Neural crest cell (in vitro differentiated cells): Measurements from ENCODE around the gene COMP. TPM values are rescaled to one million over a fixed set of nuclear protein-coding genes. Genes with fewer than 3 reads are reported as not detected.

Source experiments
- DNase-seq: peaks from one replicate; pipeline ENCODE4 v3.0.0; 2021; ENCODE audit warnings: low read depth, mixed read lengths, low spot score
- H3K27ac Mint-ChIP-seq: one replicate; pipeline ENCODE4 v1.8.0; 2021; ENCODE audit warnings: mild to moderate bottlenecking, mixed read lengths; ENCODE audit not compliant: unreplicated experiment
- H3K27me3 Mint-ChIP-seq: 2 replicates; pipeline ENCODE4 v1.8.0; 2021; ENCODE audit warnings: low read depth, mild to moderate bottlenecking, mixed read lengths
- H3K36me3 Mint-ChIP-seq: 2 replicates; pipeline ENCODE4 v1.8.0; 2021; ENCODE audit warnings: low read depth, mild to moderate bottlenecking, mixed read lengths
- H3K4me1 Mint-ChIP-seq: 2 replicates; pipeline ENCODE4 v1.8.0; 2021; ENCODE audit warnings: mixed read lengths
- H3K4me3 Mint-ChIP-seq: one replicate; pipeline ENCODE4 v1.8.0; 2021; ENCODE audit warnings: mild to moderate bottlenecking, mixed read lengths
- H3K9me3 Mint-ChIP-seq: 2 replicates; pipeline ENCODE4 v1.8.0; 2021; ENCODE audit warnings: mixed read lengths
- CTCF ChIP-seq: fragments of 200-600 bp; sonication (generic); conservative IDR thresholded peaks from 2 replicates; pipeline ENCODE4 v1.5.0; 2021; ENCODE audit warnings: antibody characterized with exemption, mild to moderate bottlenecking
- total RNA-seq: library from RNA; stranded (reverse); gene quantifications from 2 replicates; pipeline ENCODE4 v1.2.1, GENCODE V29; 2021

The COMP gene
- total RNA-seq, 1 donor from 2014 or later: not detected

DNA sequence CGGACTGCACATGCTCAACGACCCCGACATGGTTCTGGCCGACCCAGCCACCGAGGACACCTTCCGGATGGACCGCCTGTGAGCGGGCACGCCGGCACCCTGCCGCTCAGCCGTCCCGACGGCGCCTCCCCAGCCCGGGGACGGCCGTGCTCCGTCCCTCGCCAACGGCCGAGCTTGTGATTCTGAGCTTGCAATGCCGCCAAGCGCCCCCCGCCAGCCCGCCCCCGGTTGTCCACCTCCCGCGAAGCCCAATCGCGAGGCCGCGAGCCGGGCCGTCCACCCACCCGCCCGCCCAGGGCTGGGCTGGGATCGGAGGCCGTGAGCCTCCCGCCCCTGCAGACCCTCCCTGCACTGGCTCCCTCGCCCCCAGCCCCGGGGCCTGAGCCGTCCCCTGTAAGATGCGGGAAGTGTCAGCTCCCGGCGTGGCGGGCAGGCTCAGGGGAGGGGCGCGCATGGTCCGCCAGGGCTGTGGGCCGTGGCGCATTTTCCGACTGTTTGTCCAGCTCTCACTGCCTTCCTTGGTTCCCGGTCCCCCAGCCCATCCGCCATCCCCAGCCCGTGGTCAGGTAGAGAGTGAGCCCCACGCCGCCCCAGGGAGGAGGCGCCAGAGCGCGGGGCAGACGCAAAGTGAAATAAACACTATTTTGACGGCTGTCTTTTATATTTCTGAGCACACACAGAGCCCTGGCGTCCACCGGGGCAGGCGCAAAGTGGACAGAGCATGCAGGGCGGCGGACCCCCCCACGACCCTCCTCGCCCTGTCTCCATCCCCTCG is 13.6 kb downstream of the COMP start:
- Mint-ChIP-seq H3K27me3 (peaks cover 47% of the 10 kb centered on the region), H3K36me3 (no peaks in the 10 kb centered on the region), H3K4me3 (no peak overlapping the region), H3K27ac (no peak overlapping the region), H3K9me3 (no peaks in the 10 kb centered on the region), H3K4me1 (no peaks in the 10 kb centered on the region)
- TF ChIP-seq CTCF: no peak
- no peak for DNase-seq

GRCh38 chr19:18776736-18777135 is 14.4 kb downstream of the COMP start:
- Mint-ChIP-seq H3K9me3 (no peaks in the 10 kb centered on the region), H3K4me3 (no peak overlapping the region), H3K27me3 (peaks cover 50% of the 10 kb centered on the region), H3K36me3 (no peaks in the 10 kb centered on the region), H3K27ac (no peak overlapping the region), H3K4me1 (no peaks in the 10 kb centered on the region)
- DNase-seq: no peak
- TF ChIP-seq CTCF: no peak

GRCh38 chr19:18776288-18776594 is 14.9 kb downstream of the COMP start:
- no peaks in the 10 kb centered on the region for H3K9me3 Mint-ChIP-seq
- DNase-seq: no peak
- H3K4me3 Mint-ChIP-seq: no peak overlapping the region
- no peak for TF ChIP-seq CTCF
- peaks cover 54% of the 10 kb centered on the region for H3K27me3 Mint-ChIP-seq
- no peak overlapping the region for H3K27ac Mint-ChIP-seq
- no peaks in the 10 kb centered on the region for H3K4me1 Mint-ChIP-seq
- no peaks in the 10 kb centered on the region for H3K36me3 Mint-ChIP-seq

DNA sequence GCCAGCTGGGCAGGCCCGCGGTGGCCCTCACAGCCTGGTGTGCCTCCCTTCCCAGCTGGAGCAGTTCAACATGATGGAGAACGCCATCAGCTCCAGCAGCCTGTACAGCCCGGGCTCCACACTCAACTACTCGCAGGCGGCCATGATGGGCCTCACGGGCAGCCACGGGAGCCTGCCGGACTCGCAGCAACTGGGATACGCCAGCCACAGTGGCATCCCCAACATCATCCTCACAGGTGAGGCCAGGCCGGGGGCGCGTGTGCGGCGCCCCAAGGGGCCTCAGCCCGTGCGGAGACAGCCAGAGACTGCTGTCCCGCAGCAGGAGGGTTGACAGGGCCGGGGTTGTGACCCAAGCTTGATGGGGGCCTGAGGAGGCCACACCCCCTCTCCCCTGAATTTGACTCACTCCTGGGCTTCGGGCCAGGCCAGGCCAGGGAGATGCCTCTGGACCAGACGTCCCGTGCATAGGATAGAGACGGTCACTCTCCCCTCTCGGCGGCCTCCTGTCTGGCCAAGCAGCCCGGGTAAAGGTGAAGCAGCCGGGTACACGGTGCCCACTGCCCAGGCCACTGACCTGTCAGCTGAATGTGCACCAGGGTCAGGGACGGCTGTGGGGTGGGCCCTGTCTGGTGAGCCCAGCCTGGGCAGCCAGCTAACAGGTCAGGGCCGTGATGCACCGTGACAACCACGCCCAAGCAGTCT is 15.4 kb downstream of the COMP start:
- H3K27ac Mint-ChIP-seq: no peak overlapping the region
- H3K27me3 Mint-ChIP-seq: peaks cover 52% of the 10 kb centered on the region
- no peaks in the 10 kb centered on the region for H3K36me3 Mint-ChIP-seq
- no peak for DNase-seq
- no peaks in the 10 kb centered on the region for H3K4me1 Mint-ChIP-seq
- no peak for TF ChIP-seq CTCF
- H3K9me3 Mint-ChIP-seq: no peaks in the 10 kb centered on the region
- H3K4me3 Mint-ChIP-seq: no peak overlapping the region

- no peak overlapping the region for H3K4me3 Mint-ChIP-seq
- no peak overlapping the region for H3K27ac Mint-ChIP-seq
- H3K36me3 Mint-ChIP-seq: no peaks in the 10 kb centered on the region
- no peaks in the 10 kb centered on the region for H3K9me3 Mint-ChIP-seq
- TF ChIP-seq CTCF: no peak
- no peak for DNase-seq
- no peaks in the 10 kb centered on the region for H3K4me1 Mint-ChIP-seq
- H3K27me3 Mint-ChIP-seq: peaks cover 54% of the 10 kb centered on the region
Measured at GRCh38 chr19:18774782-18775444, 16.2 kb downstream of the COMP start.
